ENCODE data around the gene LHFPL2. TPM values are rescaled to one million over a fixed set of nuclear protein-coding genes. Genes with fewer than 3 reads are reported as not detected.
"Not testable (repeated sequence)": the region's sequence is repeated elsewhere in the genome, so short reads cannot be mapped to it uniquely, and the experiment has no call there.

LHFPL2 gene
- total RNA-seq, 2 experiments from 2014 or later: 0.19 to 0.25 TPM

DNA sequence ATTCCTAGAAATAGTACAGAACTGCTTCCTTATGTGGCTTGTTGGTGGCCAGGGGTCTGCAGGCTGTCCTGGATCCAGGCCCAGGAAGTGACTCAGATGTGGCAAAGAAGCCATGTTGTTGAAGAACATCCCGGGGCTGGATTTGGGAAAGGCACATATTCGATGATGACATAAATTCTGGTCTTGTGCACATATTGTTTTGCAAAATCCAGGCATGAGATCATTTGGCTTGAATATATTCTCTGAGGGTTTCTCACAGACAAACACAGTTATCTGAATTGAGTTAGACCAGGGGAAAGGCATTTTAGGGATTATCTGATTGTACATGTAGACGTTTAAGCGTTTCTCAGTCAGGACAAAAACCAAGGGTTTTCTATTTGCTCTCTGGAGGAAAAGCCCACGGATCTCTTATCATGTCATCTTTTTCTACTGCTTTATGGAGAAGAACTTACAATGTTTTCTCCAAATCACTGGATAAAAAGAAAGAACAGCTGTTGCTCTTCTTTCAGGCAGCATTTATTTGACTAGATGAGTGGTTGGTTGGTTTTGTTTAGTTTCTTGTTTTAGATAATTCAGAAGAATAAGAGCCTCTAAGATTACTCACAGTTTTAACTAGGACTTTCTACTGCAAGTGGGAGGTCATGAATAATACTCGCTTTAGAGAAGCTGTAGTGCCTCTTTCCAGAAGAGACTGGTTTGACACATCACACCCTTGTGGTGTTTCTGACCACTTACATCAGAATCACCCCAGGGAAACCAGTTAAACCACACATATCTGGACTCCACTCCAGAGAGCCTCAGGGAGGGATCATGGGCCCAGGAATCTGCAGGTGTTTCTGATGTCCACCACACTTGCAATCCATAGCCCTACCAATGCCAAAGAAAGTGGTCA, 29.5 kb upstream of the LHFPL2 start:
- Histone ChIP-seq H3K4me1 (ENCODE audit: insufficient read depth, low read length) (no peaks in the 10 kb centered on the region), H3K27ac (ENCODE audit: low read depth in 1 of 2, low read length in 2 of 2) (no peak overlapping the region), H3K4me3 (ENCODE audit: low read length) (no peak overlapping the region), H3K27me3 (ENCODE audit: control insufficient read depth in 1 of 2, insufficient read depth in 2 of 2, low read length in 2 of 2) (peaks cover 0 to 3% of the 10 kb centered on the region in 2 experiments), H3K9me3 (ENCODE audit: control insufficient read depth in 1 of 2, insufficient read depth in 1 of 2, low read length in 2 of 2) (peaks cover 0 to 8% of the 10 kb centered on the region in 2 experiments), H3K36me3 (ENCODE audit: insufficient read depth, low read length) (no peaks in the 10 kb centered on the region)
- ATAC-seq (ENCODE audit: poor library complexity): no peak
- POLR2A ChIA-PET: no interaction called here
- H3K9me3 Mint-ChIP-seq: no peaks in the 10 kb centered on the region
- no peak for TF ChIP-seq CTCF (IDR thresholded peaks at IDR 0.05)
- H3K27me3 Mint-ChIP-seq: peaks cover 4% of the 10 kb centered on the region
- H3K27ac Mint-ChIP-seq: no peak overlapping the region
- no peaks in the 10 kb centered on the region for H3K36me3 Mint-ChIP-seq (ENCODE audit: low read depth)
- intact Hi-C loops (cut with DNase I, micrococcal nuclease): no loop called here
- H3K4me1 Mint-ChIP-seq (ENCODE audit: low read depth): no peaks in the 10 kb centered on the region
- H3K4me3 Mint-ChIP-seq: no peak overlapping the region
- CTCF ChIA-PET: interaction anchor here (0.6 kb wide), 1 partner anchor 64 kb away, joined by 6 read pairs; no protein-coding TSS in a partner anchor
- no peak for DNase-seq

DNA sequence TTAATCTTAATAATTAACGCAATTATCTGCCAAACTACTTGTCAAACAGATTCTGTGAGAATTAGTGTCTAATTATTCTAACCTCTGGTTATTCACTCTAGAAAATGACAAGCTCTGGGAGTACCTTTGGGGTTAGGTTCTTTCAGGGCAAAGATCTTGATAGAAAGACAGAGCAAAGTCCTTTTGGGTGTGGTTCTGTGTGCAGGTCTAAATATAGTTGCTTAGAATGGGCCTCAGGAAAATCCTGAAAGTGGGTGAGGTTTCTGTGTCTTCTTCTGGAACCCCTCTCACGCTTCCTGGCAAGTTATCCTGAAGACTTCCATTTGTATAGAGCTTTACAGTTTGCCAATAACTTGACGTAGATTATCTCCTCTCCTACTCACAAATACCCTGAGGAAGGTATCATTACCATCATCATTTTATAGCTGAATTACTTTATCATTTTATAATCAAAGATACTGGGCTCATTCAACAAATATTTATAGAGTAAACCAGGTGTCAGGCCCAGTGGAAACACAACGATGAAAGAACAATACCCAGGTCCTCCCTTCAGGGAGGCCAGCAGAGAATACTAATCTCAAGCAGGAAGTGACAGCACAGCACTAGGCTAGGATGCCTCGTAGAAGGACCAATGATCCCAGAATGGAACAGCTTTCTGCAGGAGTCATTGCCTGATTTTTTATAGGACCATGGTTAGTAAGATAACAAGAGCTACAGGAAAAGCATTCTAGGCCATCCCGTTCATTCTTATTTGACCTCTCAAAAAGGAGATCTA, 27.6 kb upstream of the LHFPL2 start:
- H3K4me1 Mint-ChIP-seq (ENCODE audit: low read depth): no peaks in the 10 kb centered on the region
- H3K27me3 Mint-ChIP-seq: peaks cover 4% of the 10 kb centered on the region
- H3K4me3 ChIP-seq (ENCODE audit: low read length): no peak overlapping the region
- no peaks in the 10 kb centered on the region for H3K36me3 Mint-ChIP-seq (ENCODE audit: low read depth)
- H3K9me3 ChIP-seq (ENCODE audit: control insufficient read depth in 1 of 2, insufficient read depth in 1 of 2, low read length in 2 of 2): peaks cover 0 to 4% of the 10 kb centered on the region in 2 experiments
- no peaks in the 10 kb centered on the region for H3K36me3 ChIP-seq (ENCODE audit: insufficient read depth, low read length)
- no peaks in the 10 kb centered on the region for H3K27me3 ChIP-seq (ENCODE audit: control insufficient read depth in 1 of 2, insufficient read depth in 2 of 2, low read length in 2 of 2)
- no peak overlapping the region for H3K27ac ChIP-seq (ENCODE audit: low read depth in 1 of 2, low read length in 2 of 2)
- no peaks in the 10 kb centered on the region for H3K9me3 Mint-ChIP-seq
- no peak overlapping the region for H3K4me3 Mint-ChIP-seq
- ChIA-PET CTCF (no interaction called here), POLR2A (no interaction called here)
- no peaks in the 10 kb centered on the region for H3K4me1 ChIP-seq (ENCODE audit: insufficient read depth, low read length)
- DNase-seq: no peak
- TF ChIP-seq CTCF (IDR thresholded peaks at IDR 0.05): no peak
- no peak for ATAC-seq (ENCODE audit: poor library complexity)
- intact Hi-C loops (cut with DNase I, micrococcal nuclease): no loop called here
- H3K27ac Mint-ChIP-seq: no peak overlapping the region

DNA sequence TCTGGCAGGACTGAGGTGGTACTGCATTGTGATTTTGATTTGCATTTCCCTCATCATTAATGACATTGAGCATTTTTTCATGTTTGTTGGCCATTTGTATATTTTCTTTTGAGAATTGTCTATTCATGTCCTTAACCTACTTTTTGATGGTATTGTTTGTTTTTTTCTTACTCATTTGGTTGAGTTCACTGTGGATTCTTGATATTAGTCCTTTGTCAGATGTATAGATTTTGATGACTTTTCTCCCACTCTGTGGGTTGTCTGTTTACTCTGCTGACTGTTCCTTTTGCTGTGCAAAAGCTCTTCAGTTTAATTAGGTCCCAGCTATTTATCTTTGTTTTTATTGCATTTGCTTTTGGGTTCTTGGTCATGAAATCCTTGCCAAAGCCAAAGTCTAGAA, 25.3 kb upstream of the LHFPL2 start:
- H3K4me1 Mint-ChIP-seq (ENCODE audit: low read depth); H3K4me3 Mint-ChIP-seq; ATAC-seq (ENCODE audit: poor library complexity); H3K4me1 ChIP-seq (ENCODE audit: insufficient read depth, low read length); CTCF ChIA-PET; H3K27ac Mint-ChIP-seq; H3K36me3 ChIP-seq (ENCODE audit: insufficient read depth, low read length); H3K36me3 Mint-ChIP-seq (ENCODE audit: low read depth); H3K27me3 Mint-ChIP-seq; H3K4me3 ChIP-seq (ENCODE audit: low read length); H3K9me3 ChIP-seq (ENCODE audit: control insufficient read depth in 1 of 2, insufficient read depth in 1 of 2, low read length in 2 of 2); DNase-seq; H3K27me3 ChIP-seq (ENCODE audit: control insufficient read depth in 1 of 2, insufficient read depth in 2 of 2, low read length in 2 of 2); H3K9me3 Mint-ChIP-seq; H3K27ac ChIP-seq (ENCODE audit: low read depth in 1 of 2, low read length in 2 of 2); intact Hi-C loops (cut with DNase I, micrococcal nuclease): not testable (repeated sequence)
- POLR2A ChIA-PET: interaction anchor here (0.5 kb wide), 1 partner anchor 608 kb away, joined by 3 read pairs; no protein-coding TSS in a partner anchor
